IMR-90 (cell line): ENCODE data around the gene POR.

Experiments
- BHLHE40 ChIP-seq: fragments of 150-350 bp; IDR thresholded peaks from 2 replicates; pipeline ENCODE4 v1.6.1; 2016; ENCODE audit warnings: mild to moderate bottlenecking, low read depth, low read length
- CTCF ChIP-seq: conservative IDR thresholded peaks from 2 replicates; pipeline ENCODE4 v1.5.1; 2012; ENCODE audit warnings: mild to moderate bottlenecking, low read depth, low read length, improper control_type of control experiment
- MAFK ChIP-seq: IDR thresholded peaks from 2 replicates; pipeline ENCODE4 v1.6.1; 2012; ENCODE audit warnings: low read depth, low read length, improper control_type of control experiment
- MAZ ChIP-seq: IDR thresholded peaks from 2 replicates; pipeline ENCODE4 v1.6.1; 2012; ENCODE audit warnings: low read depth, mild to moderate bottlenecking, low read length, improper control_type of control experiment, moderate library complexity, borderline replicate concordance
- MXI1 ChIP-seq: IDR thresholded peaks from 2 replicates; pipeline ENCODE4 v1.6.1; 2012; ENCODE audit warnings: low read depth, mild to moderate bottlenecking, low read length, moderate library complexity, borderline replicate concordance
- NFE2L2 ChIP-seq: fragments of 150-350 bp; IDR thresholded peaks from 2 replicates; pipeline ENCODE4 v1.6.1; 2016; ENCODE audit warnings: low read depth, mild to moderate bottlenecking, low read length
- POLR2A ChIP-seq: IDR thresholded peaks from 2 replicates; pipeline ENCODE4 v1.6.1; 2012; ENCODE audit warnings: mild to moderate bottlenecking, low read depth, low read length
- RAD21 ChIP-seq: IDR thresholded peaks from 2 replicates; pipeline ENCODE4 v1.6.1; 2012; ENCODE audit warnings: low read length, improper control_type of control experiment
- SMC3 ChIP-seq: fragments of 150-350 bp; IDR thresholded peaks from 2 replicates; pipeline ENCODE4 v1.6.1; 2016; ENCODE audit warnings: low read depth, mild to moderate bottlenecking, antibody characterized with exemption, low read length, moderate library complexity
- USF2 ChIP-seq: fragments of 150-350 bp; IDR thresholded peaks from 2 replicates; pipeline ENCODE4 v1.6.1; 2017; ENCODE audit warnings: mild to moderate bottlenecking, antibody characterized with exemption, low read length, low read depth

GRCh38 chr7:75887669-75888369, 27.1 kb upstream of the POR start:
- TF ChIP-seq NFE2L2 (no peak), CTCF (no peak), MAFK (no peak), POLR2A (no peak), MAZ (no peak), MXI1 (no peak), RAD21 (no peak), SMC3 (no peak), BHLHE40 (no peak), USF2 (no peak)
